ENCODE measurements around the gene ERICH2.
"Not testable (repeated sequence)": the region's sequence is repeated elsewhere in the genome, so short reads cannot be mapped to it uniquely, and the experiment has no call there.

- TF ChIP-seq, protein P1, sequence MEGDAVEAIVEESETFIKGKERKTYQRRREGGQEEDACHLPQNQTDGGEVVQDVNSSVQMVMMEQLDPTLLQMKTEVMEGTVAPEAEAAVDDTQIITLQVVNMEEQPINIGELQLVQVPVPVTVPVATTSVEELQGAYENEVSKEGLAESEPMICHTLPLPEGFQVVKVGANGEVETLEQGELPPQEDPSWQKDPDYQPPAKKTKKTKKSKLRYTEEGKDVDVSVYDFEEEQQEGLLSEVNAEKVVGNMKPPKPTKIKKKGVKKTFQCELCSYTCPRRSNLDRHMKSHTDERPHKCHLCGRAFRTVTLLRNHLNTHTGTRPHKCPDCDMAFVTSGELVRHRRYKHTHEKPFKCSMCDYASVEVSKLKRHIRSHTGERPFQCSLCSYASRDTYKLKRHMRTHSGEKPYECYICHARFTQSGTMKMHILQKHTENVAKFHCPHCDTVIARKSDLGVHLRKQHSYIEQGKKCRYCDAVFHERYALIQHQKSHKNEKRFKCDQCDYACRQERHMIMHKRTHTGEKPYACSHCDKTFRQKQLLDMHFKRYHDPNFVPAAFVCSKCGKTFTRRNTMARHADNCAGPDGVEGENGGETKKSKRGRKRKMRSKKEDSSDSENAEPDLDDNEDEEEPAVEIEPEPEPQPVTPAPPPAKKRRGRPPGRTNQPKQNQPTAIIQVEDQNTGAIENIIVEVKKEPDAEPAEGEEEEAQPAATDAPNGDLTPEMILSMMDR (IDR thresholded peaks at IDR 0.05) = not testable (repeated sequence)
- not testable (repeated sequence) for TF ChIP-seq POLR2A (IDR thresholded peaks at IDR 0.05)
Measured at GRCh38 chr2:170751555-170751954, 18.6 kb upstream of the ERICH2 start.
